PFSK-1 (cell line): Measurements from ENCODE around the gene TSPAN6.

Source experiments
- FOXP2 ChIP-seq: optimal IDR thresholded peaks from 2 replicates; pipeline ENCODE3; 2011; ENCODE audit warnings: borderline replicate concordance, control low read depth, inconsistent platforms; ENCODE audit not compliant: insufficient read depth; ENCODE audit errors: extremely low read length, extremely low read depth
- POLR2AphosphoS5 ChIP-seq: IDR thresholded peaks from 2 replicates; pipeline ENCODE4 v1.6.1; 2012; ENCODE audit warnings: low read depth, mild to moderate bottlenecking, control low read depth, low read length, moderate library complexity
- SIN3A ChIP-seq: IDR thresholded peaks from 2 replicates; pipeline ENCODE4 v1.6.1; 2012; ENCODE audit warnings: mild to moderate bottlenecking, low read length, moderate library complexity, borderline replicate concordance; ENCODE audit not compliant: insufficient read depth
- TAF1 ChIP-seq: IDR thresholded peaks from 2 replicates; pipeline ENCODE4 v1.6.1; 2012; ENCODE audit warnings: low read length, control low read depth, borderline replicate concordance; ENCODE audit not compliant: insufficient read depth
- TF ChIP-seq, protein P1 (sequence below), 2 experiments: IDR thresholded peaks; 2 replicates each; pipeline versions ENCODE4 v1.6.1 to v1.8.0; 2011 to 2012; ENCODE audit warnings: low read depth in 2 of 2, low read length in 2 of 2, control low read depth in 1 of 2, inconsistent platforms in 1 of 2, mild to moderate bottlenecking in 1 of 2, moderate library complexity in 1 of 2; ENCODE audit not compliant: insufficient read depth in 1 of 2

DNA sequence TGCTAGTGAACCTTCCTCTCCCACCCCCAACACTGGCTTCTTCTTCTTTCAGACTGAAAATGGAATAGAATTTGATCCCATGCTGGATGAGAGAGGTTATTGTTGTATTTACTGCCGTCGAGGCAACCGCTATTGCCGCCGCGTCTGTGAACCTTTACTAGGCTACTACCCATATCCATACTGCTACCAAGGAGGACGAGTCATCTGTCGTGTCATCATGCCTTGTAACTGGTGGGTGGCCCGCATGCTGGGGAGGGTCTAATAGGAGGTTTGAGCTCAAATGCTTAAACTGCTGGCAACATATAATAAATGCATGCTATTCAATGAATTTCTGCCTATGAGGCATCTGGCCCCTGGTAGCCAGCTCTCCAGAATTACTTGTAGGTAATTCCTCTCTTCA, 37.1 kb downstream of the TSPAN6 start:
- TF ChIP-seq TAF1 (no peak), POLR2AphosphoS5 (no peak), FOXP2 (no peak), SIN3A (no peak)
- TF ChIP-seq, protein P1, sequence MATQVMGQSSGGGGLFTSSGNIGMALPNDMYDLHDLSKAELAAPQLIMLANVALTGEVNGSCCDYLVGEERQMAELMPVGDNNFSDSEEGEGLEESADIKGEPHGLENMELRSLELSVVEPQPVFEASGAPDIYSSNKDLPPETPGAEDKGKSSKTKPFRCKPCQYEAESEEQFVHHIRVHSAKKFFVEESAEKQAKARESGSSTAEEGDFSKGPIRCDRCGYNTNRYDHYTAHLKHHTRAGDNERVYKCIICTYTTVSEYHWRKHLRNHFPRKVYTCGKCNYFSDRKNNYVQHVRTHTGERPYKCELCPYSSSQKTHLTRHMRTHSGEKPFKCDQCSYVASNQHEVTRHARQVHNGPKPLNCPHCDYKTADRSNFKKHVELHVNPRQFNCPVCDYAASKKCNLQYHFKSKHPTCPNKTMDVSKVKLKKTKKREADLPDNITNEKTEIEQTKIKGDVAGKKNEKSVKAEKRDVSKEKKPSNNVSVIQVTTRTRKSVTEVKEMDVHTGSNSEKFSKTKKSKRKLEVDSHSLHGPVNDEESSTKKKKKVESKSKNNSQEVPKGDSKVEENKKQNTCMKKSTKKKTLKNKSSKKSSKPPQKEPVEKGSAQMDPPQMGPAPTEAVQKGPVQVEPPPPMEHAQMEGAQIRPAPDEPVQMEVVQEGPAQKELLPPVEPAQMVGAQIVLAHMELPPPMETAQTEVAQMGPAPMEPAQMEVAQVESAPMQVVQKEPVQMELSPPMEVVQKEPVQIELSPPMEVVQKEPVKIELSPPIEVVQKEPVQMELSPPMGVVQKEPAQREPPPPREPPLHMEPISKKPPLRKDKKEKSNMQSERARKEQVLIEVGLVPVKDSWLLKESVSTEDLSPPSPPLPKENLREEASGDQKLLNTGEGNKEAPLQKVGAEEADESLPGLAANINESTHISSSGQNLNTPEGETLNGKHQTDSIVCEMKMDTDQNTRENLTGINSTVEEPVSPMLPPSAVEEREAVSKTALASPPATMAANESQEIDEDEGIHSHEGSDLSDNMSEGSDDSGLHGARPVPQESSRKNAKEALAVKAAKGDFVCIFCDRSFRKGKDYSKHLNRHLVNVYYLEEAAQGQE (IDR thresholded peaks at IDR 0.05; ENCODE audit: insufficient read depth in 1 of 2, low read depth in 2 of 2, low read length in 2 of 2), result no peak
